ENCODE measurements around the gene PCDHGA8. TPM values are rescaled to one million over a fixed set of nuclear protein-coding genes. Genes with fewer than 3 reads are reported as not detected.
A peak's percentile ranks its signal among the peaks of the same experiment; 100 is the strongest.
"Not testable (repeated sequence)": the region's sequence is repeated elsewhere in the genome, so short reads cannot be mapped to it uniquely, and the experiment has no call there.

The PCDHGA8 gene
- total RNA-seq, 1 experiment from 2014 or later = 0.61 TPM

- DNase-seq (ENCODE audit: low read depth) = peak; percentile 55
Measured at GRCh38 chr5:141369994-141370848, 22.2 kb upstream of the PCDHGA8 start, which contains the start of gene PCDHGB3. PCDHGB3 (plus strand) TSS chr5:141370242; CDS start chr5:141370395, 153 bp downstream.

- no peak for DNase-seq (ENCODE audit: low read depth)
Measured at GRCh38 chr5:141371572-141372475, 20.6 kb upstream of the PCDHGA8 start.

- peak; percentile 24 for DNase-seq (ENCODE audit: low read depth)
Measured at GRCh38 chr5:141373673-141374317, 18.6 kb upstream of the PCDHGA8 start, which contains the start of gene PCDHGA6. PCDHGA6 (plus strand) TSS chr5:141373891; CDS start chr5:141374084, 193 bp downstream.

- DNase-seq (ENCODE audit: low read depth) = no peak
Measured at GRCh38 chr5:141374627-141375026, 17.8 kb upstream of the PCDHGA8 start.

DNA sequence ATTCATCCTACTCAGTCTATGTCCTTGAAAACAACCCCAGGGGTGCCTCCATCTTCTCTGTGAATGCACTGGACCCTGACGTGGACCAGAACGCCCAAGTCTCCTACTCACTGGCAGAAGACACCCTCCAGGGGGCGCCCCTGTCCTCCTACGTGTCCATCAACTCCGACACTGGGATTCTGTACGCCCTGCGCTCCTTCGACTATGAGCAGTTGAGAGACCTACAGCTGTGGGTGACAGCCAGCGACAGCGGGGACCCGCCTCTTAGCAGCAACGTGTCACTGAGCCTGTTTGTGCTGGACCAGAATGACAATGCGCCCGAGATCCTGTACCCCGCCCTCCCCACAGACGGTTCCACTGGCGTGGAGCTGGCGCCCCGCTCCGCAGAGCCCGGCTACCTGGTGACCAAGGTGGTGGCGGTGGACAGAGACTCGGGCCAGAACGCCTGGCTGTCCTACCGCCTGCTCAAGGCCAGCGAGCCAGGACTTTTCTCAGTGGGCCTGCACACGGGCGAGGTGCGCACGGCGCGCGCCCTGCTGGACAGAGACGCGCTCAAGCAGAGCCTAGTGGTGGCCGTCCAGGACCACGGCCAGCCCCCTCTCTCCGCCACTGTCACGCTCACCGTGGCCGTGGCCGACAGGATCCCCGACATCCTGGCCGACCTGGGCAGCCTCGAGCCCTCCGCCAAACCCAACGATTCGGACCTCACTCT, 16.8 kb upstream of the PCDHGA8 start:
- not testable (repeated sequence) for DNase-seq (ENCODE audit: low read depth)

DNA sequence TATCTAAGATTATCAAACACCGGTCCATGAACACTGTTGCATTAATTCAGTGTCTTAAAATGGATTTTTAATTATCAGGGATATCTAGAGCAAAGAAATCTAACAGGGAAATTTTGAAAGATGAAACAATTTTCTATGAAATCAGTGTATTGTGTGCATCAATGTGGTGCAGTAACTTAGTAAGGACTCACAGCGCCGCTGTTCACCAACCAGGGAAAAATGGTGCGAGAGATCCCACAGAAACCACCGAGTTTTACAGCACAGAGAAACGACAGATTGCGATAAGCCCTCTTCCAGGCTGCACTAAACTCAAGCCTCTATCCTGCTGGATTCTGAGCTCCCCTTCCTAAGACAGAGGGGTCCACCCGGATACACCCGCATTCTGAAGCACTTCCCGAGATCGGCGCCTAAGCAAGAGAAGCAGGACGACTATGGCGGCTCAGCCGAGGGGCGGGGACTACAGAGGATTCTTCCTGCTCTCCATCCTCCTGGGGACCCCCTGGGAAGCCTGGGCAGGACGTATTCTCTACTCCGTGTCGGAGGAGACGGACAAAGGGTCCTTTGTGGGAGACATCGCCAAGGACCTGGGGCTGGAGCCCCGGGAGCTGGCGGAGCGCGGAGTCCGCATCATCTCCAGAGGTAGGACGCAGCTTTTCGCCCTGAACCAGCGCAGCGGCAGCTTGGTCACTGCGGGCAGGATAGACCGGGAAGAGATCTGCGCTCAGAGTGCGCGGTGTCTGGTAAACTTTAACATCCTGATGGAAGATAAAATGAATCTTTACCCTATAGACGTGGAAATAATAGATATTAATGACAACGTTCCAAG, 9.8 kb upstream of the PCDHGA8 start, which contains the start of gene PCDHGA7:
Gene PCDHGA7 (plus strand): TSS at position 274 of the 826 bp plus-strand sequence. CDS start 158 bp downstream, at position 432.
- no peak for DNase-seq (ENCODE audit: low read depth)

DNA sequence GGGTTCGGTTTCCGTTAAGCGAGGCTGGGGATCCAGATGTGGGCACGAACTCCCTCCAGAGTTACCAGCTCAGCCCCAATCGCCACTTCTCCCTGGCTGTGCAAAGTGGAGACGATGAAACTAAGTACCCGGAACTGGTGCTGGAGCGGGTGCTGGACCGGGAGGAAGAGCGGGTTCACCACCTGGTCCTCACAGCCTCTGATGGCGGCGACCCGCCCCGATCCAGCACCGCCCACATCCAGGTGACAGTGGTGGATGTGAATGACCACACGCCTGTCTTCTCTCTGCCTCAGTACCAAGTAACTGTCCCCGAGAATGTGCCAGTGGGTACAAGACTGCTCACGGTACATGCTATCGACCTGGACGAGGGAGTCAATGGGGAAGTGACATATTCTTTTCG, 9.1 kb upstream of the PCDHGA8 start:
- DNase-seq (ENCODE audit: low read depth) = no peak

DNA sequence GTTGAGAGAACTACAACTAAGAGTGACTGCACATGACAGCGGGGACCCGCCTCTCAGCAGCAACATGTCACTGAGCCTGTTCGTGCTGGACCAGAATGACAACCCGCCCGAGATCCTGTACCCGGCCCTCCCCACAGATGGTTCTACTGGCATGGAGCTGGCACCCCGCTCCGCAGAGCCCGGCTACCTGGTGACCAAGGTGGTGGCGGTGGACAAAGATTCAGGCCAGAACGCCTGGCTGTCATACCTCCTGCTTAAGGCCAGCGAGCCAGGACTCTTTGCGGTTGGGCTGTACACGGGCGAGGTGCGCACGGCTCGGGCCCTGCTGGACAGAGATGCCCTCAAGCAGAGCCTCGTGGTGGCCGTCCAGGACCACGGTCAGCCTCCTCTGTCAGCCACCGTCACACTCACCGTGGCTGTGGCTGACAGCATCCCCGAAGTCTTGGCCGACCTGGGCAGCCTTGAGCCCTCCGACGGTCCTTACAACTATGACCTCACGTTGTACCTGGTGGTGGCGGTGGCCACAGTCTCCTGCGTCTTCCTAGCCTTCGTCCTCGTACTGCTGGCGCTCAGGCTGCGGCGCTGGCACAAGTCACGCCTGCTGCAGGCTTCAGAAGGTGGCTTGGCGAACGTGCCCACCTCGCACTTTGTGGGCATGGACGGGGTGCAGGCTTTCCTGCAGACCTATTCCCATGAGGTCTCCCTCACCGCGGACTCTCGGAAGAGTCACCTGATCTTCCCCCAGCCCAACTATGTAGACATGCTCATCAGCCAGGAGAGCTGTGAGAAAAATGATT, 7.8 kb upstream of the PCDHGA8 start:
- DNase-seq (ENCODE audit: low read depth) = no peak

DNA sequence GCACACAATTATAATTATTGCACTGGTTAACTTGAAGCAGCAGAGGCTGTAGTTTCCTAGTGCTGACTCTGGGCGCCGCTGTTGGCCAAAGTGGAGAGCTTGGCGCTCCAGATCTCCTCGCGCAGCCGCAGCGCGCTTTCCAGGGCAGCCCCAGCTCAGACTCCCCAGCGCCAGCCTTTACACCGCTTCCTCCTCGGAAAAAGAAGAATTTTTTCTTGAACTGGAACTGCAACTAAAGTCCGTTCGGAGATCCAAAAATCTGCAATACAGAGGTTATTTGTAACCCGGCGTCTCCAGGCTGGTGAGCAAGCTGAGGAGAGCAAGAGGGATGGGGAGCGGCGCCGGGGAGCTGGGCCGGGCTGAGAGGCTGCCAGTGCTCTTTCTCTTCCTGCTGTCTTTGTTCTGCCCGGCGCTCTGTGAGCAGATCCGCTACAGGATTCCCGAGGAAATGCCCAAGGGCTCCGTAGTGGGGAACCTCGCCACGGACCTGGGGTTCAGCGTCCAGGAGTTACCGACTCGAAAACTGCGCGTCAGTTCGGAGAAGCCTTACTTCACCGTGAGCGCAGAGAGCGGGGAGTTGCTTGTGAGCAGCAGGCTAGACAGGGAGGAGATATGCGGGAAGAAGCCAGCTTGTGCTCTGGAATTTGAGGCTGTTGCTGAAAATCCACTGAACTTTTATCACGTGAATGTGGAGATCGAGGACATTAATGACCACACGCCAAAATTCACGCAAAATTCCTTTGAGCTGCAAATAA, 4.7 kb upstream of the PCDHGA8 start, which contains the start of gene PCDHGB4:
Gene PCDHGB4 (plus strand): TSS at position 142 of the 755 bp plus-strand sequence. CDS start 187 bp downstream, at position 329.
- peak; percentile 66 for DNase-seq (ENCODE audit: low read depth)

GRCh38 chr5:141388661-141389060, 3.8 kb upstream of the PCDHGA8 start:
- DNase-seq (ENCODE audit: low read depth) = no peak

- DNase-seq (ENCODE audit: low read depth) = no peak
Measured at GRCh38 chr5:141389153-141390042, 3.0 kb upstream of the PCDHGA8 start.

DNA sequence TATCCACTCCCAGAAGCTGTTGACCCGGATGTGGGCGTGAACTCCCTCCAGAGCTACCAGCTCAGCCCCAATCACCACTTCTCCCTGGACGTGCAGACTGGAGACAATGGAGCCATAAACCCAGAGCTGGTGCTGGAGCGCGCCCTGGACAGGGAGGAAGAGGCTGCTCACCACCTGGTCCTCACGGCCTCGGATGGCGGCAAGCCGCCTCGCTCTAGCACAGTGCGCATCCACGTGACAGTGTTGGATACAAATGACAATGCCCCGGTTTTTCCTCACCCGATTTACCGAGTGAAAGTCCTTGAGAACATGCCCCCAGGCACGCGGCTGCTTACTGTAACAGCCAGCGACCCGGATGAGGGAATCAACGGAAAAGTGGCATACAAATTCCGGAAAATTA, 834 bp downstream of the PCDHGA8 start:
- no peak for DNase-seq (ENCODE audit: low read depth)

DNA sequence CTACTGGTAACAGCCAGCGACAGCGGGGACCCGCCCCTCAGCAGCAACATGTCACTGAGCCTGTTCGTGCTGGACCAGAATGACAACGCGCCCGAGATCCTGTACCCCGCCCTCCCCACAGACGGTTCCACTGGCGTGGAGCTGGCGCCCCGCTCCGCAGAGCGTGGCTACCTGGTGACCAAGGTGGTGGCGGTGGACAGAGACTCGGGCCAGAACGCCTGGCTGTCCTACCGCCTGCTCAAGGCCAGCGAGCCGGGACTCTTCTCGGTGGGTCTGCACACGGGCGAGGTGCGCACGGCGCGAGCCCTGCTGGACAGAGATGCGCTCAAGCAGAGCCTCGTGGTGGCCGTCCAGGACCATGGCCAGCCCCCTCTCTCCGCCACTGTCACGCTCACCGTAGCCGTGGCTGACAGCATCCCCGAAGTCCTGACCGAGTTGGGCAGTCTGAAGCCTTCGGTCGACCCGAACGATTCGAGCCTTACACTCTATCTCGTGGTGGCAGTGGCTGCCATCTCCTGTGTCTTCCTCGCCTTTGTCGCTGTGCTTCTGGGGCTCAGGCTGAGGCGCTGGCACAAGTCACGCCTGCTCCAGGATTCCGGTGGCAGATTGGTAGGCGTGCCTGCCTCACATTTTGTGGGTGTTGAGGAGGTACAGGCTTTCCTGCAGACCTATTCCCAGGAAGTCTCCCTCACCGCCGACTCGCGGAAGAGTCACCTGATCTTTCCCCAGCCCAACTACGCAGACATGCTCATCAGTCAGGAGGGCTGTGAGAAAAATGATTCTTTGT, 2.2 kb downstream of the PCDHGA8 start:
- not testable (repeated sequence) for DNase-seq (ENCODE audit: low read depth)

- DNase-seq (ENCODE audit: low read depth) = not testable (repeated sequence)
Measured at GRCh38 chr5:141397756-141398551, 5.5 kb downstream of the PCDHGA8 start, which contains the start of gene PCDHGB5. PCDHGB5 (plus strand) TSS chr5:141397947; CDS start chr5:141398128, 181 bp downstream.

DNA sequence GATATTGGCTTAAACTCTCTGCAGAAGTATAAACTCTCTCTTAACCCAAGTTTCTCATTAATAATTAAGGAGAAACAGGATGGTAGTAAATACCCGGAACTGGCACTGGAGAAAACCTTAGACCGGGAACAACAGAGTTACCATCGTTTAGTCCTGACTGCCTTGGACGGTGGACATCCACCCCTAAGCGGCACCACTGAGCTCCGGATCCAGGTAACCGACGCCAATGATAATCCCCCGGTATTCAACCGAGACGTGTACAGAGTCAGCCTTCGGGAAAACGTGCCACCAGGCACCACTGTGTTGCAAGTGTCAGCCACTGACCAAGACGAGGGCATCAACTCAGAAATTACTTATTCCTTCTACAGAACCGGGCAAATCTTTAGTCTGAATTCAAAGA, 6.2 kb downstream of the PCDHGA8 start:
- no peak for DNase-seq (ENCODE audit: low read depth)
